Measurements from ENCODE around the gene ACER1. TPM values are rescaled to one million over a fixed set of nuclear protein-coding genes. Genes with fewer than 3 reads are reported as not detected.

The ACER1 gene
- total RNA-seq, 1 donor from 2014 or later = not detected

DNA sequence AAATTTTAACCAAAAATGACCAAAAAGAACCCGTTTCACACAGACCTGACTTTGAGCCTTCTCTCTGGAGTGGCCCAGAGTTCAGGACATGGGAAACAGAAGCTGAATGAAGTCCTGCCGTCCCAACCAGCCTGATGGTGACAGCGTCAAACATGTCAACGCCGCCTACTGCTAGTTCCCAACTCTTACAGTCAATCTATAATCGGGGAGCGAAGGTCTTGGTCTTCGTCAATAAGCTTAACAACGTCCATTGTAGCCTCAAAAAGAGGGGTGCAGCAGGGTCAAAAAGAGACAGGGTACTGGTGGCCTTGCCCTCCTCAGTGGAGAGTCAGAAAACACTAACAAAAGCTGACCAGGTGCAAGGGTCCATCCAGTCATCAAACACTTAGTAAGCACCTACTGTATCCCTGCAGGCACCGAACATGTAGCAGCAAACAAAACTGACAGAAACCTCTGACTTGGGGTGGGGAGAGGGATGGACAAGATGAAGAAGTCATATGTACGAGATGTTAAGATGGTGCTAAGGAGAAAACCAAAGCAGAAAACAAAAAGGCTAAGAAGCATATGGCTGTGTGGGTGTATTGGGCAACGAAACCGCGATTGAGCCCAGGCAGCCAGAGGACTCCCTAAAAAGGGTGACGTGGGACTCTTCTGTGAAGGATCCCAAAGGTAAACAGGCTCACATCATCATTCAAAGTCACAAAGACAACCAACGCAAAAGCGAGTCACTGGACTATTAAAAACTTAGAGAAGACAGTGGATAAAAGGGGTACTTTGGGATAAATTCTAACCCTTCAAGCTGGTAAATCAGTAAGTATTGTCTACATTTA, 65.6 kb downstream of the ACER1 start:
- no peak for DNase-seq

DNA sequence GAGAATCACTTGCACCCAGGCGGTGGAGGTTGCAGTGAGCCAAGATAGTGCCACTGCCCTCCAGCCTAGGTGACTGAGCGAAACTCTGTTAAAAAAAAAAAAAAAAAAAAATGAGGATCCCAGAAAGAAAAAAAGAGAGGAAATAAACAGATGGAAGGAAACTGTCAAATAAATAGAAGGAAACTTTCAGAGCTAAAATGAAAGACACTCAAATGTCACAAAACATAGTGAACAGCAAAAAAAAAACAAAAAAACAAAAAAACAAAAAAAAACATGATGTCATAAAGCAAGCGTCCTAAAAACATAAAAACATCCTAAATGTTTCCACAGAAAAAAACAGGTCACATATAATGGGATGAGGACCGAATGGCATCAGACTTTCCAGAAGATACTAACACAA, 68.6 kb downstream of the ACER1 start:
- no peak for DNase-seq

DNA sequence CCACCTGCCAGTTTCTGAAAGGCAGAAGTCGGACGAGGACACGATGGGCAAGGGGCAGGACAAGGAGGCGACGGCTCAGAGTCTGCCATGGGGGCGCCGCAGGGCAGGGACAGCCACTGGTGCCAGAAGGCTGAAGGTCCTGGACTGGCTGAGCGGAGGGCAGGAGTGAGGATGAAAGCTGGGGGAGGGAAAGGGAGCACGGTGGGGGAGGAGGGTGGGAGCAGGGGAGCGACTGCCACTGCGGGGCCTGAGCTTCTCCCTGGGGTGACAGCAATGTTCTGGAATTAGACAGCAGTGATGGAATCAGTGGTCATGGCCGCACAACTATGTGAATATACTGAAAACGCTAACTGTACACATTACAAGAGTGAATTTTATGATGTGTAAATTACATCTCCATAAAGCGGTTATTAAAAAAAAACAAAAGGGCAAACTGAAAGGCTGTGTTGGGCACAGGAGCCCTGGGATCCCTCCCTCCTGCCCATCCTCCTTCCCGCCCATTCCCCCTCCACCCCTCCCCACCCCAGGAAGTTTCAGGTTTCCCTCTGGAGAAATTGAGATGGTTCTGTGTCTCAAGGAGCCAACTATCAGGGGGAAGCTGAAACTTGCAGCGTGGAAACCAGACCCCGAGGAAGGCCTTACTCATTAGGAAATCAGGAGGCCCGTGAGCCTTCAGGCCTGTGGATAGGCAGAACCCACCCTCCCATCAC, 69.5 kb downstream of the ACER1 start:
- DNase-seq = no peak

DNA sequence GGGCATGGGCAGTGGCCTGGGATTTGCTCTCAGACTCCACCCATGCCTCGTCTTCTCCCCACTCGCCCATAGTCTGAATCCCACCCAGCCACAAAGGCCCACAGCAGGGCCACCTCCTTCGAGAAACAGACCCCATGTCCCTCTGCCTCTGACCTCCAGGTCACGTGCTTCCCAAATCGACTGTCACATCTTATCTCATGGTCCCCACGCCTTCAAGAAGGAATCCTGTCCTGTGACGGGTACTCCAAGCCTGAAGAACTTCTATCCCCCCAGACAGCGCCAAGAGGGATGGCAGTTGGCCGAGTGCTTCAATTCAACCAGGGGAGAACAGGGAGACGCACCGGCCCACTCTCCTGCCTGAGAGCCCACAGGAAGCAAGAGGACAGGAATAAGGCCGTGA, 70.1 kb downstream of the ACER1 start:
- DNase-seq = no peak

DNA sequence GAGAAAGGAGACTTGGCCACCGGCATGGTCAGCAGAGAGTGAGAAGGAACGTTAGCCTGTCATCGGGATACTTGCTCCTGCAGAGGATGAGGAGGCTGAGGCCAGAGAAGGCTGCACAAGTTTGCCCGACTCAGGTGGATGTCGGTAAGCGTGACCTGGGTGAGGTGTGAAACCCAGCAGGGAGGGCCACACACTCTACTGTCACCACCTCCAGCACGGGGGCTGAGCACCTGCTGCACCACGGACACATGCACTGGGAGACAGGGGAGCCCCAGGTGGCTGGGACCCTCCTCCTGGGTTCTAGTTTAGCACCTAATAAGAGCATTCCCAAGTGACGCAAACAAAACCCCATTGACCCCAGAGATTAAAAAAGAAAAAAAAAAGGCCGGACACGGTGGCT, 70.9 kb downstream of the ACER1 start:
- no peak for DNase-seq

DNA sequence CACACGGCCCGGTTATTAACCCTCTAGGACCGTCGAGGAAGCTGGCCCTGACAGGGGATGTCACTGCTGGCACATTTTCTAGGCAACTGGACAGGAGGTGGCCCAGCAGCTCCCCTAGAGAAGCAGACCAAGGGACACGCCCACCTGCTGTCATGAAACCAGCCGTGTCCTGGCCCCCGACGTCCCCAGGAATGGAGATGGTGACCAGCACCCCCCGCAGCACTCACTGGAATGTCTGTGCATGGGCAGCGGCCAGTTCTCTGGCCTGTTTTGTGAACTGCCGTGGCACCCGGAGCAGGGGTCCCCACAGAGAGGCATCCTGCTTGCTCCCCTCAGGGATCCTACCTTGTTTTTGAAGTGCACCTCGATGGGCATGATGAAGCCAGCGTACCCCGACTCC, 71.5 kb downstream of the ACER1 start:
- DNase-seq = no peak

DNA sequence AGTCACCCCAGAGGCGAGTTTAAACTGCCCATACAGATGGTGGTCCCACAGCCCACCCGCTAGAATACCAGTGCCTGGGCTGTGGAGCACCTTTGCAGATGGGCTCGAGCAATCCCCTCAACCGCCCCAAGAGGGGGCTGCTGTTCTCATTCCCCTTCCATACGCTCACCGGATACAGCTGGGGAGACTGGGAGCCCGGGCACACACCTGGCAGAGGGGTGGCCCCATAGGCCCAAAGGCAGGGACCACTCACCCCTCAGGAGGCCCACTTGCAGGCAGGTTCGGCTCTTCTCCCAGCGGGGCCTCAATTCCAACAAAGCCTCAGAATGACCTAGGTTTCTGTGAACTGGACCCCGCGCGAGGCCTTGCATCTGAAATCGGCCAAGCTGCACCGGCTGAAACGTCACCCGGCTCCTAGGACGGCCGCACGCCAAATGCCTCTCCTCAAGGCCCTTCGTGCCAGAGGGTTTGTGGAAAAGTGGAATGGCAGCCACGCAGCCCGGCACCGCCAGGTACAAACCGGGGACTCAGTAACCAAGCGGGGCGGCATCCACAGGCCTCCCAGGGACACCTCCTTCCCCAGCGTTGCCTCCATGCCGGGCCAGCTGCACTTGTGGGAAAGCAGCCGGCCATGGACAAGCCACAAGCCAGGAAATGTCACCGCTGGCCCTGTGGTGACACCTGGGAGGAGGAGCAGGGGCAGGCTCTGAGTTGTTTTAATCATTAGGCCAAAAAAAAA, 72.3 kb downstream of the ACER1 start:
- peak; percentile 71 for DNase-seq

DNA sequence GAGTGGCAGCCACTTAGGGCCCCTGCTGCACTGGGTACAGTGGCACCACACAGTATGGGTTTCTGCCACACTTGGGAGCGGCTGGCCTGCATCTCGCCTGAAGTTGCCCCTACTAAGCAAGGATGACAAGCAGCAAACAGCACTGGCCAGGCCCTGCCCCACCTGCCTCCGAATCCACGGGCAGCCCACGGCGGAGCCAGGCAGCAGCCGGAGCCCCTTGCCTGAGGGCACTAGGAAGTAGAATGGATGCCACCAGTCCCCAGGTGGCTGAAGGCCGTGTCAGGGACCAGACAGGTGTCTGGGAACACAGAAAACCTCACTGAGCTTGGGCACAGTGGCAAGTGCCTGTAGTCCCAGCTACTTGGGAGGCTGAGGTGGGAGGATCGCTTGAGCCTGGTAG, 73.0 kb downstream of the ACER1 start:
- no peak for DNase-seq

DNA sequence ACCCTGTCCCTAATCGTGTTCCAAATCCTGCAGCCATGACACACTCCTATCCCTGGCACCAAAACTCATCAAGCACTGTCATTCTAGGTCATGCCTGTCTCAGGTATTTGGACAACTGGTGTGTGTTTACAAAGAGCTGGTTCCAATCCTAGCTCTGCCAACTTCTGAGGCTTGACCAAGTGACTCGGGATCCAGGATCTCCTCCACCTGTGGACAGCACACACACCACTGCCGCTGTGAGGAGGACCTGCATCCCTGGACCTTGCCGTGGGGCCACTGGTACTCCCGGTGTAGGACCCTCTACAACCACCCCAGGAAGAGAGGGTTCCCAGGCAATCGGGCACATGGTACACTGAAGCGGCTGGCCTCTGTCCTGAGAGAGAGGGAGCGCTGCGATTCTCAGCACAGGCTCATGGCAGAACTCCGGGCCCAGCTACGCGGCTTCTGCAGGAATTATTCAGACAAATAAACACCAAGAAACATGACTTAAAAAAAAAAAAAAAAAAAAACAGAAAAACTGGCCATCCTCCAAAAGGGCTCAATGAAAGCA, 74.0 kb downstream of the ACER1 start:
- DNase-seq = no peak

DNA sequence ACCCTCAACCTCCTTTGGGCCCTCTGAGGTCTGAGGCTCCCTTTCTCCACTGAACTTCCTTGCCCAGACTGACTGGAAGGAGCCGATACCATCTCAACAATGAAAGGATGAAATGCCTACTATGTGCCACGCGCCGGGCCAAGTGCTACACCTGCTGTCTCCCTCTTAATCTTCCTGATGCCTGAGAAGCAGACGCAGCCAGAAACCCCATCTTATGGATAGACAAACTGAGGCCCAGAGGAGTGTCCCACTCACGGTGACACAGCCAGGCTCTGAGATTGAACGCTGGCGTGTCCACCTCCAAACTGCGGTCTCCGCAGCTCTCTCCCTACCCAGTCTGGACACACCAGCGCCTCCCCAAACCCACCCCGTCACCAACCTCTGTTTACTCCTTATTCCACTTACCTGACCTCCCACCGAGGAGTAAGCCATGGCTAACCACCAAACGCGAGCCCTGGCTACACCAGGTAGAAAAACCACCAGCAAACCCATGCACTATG, 74.5 kb downstream of the ACER1 start:
- DNase-seq = no peak

Other genes with a start within 250 kb of the ACER1 start
- gene RFX2, start 223.1 kb downstream of the ACER1 start, total RNA-seq = 4.4 and 5.0 TPM in 2 replicates
- not detected in 2 replicates for gene ACSBG2, start 197.9 kb downstream of the ACER1 start, total RNA-seq
- 5.1 and 13.2 TPM in 2 replicates for gene MLLT1, start 53.6 kb downstream of the ACER1 start, total RNA-seq
- gene CLPP, start 27.9 kb upstream of the ACER1 start, total RNA-seq = 74.1 and 79.5 TPM in 2 replicates
- 24.4 and 59.2 TPM in 2 replicates for gene ALKBH7, start 39.2 kb upstream of the ACER1 start, total RNA-seq
- 0.85 and 1.1 TPM in 2 replicates for gene PSPN, start 42.3 kb upstream of the ACER1 start, total RNA-seq
- 41.4 and 74.5 TPM in 2 replicates for gene GTF2F1, start 59.6 kb upstream of the ACER1 start, total RNA-seq
- gene KHSRP, start 91.2 kb upstream of the ACER1 start, total RNA-seq = 78.3 and 238 TPM in 2 replicates
- gene SLC25A41, start 100.2 kb upstream of the ACER1 start, total RNA-seq = 0.05 TPM in 1 of 2 replicates, not detected in the other
- 20.4 and 62.0 TPM in 2 replicates for gene SLC25A23, start 126.2 kb upstream of the ACER1 start, total RNA-seq
- not detected in 2 replicates for gene CRB3, start 130.7 kb upstream of the ACER1 start, total RNA-seq
- not detected in 2 replicates for gene DENND1C, start 148.2 kb upstream of the ACER1 start, total RNA-seq
- not detected in 2 replicates for gene TUBB4A, start 168.7 kb upstream of the ACER1 start, total RNA-seq
- 0.34 and 0.60 TPM in 2 replicates for gene TNFSF9, start 197.4 kb upstream of the ACER1 start, total RNA-seq

All from dermis blood vessel endothelial cell (primary cell).